HEK293T (cell line): Measurements from ENCODE around the gene CRTAC1.

Experiments
- ELF4 ChIP-seq: fragments of 450-650 bp; IDR thresholded peaks from 2 replicates; pipeline ENCODE4 v1.6.1; 2017; ENCODE audit warnings: antibody characterized with exemption
- FOXA1 ChIP-seq: fragments of 450-650 bp; IDR thresholded peaks from 2 replicates; pipeline ENCODE4 v1.6.1; 2016; ENCODE audit warnings: mild to moderate bottlenecking
- LEF1 ChIP-seq: fragments of 450-650 bp; IDR thresholded peaks from 2 replicates; pipeline ENCODE4 v1.6.1; 2017; ENCODE audit warnings: mild to moderate bottlenecking, borderline replicate concordance
- PKNOX1 ChIP-seq: fragments of 450-650 bp; IDR thresholded peaks from 2 replicates; pipeline ENCODE4 v1.6.1; 2016
- SP1 ChIP-seq: fragments of 450-650 bp; IDR thresholded peaks from 2 replicates; pipeline ENCODE4 v1.6.1; 2017
- SUZ12 ChIP-seq: fragments of 450-650 bp; IDR thresholded peaks from 2 replicates; pipeline ENCODE4 v1.6.1; 2016; ENCODE audit warnings: mild to moderate bottlenecking
- TARDBP ChIP-seq: fragments of 450-650 bp; IDR thresholded peaks from 2 replicates; pipeline ENCODE4 v1.6.1; 2016

DNA sequence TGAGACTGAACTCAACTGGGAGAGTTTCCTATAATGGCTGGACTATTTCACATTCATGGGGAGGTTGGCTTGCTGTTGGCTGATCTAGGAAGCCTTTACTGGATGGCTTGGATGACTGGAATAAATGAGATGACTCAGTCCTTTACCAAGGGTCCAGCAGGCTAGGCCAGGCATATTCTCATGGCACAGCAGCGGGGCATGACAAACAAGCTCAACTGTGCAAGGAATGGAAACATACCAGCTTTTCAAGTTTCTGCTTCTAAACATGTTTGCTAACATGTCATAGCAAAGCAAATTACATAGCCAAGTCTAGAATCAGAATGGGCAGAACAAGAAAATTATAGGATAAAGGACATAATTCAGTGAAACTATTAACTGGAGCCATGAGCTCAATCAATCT, 46.8 kb upstream of the CRTAC1 start:
- no peak for TF ChIP-seq TARDBP
- no peak for TF ChIP-seq ELF4
- TF ChIP-seq SP1 = no peak
- no peak for TF ChIP-seq FOXA1
- TF ChIP-seq SUZ12 = no peak
- no peak for TF ChIP-seq PKNOX1
- TF ChIP-seq LEF1 = no peak
